Measurements from ENCODE around the gene MMP2.

DNA sequence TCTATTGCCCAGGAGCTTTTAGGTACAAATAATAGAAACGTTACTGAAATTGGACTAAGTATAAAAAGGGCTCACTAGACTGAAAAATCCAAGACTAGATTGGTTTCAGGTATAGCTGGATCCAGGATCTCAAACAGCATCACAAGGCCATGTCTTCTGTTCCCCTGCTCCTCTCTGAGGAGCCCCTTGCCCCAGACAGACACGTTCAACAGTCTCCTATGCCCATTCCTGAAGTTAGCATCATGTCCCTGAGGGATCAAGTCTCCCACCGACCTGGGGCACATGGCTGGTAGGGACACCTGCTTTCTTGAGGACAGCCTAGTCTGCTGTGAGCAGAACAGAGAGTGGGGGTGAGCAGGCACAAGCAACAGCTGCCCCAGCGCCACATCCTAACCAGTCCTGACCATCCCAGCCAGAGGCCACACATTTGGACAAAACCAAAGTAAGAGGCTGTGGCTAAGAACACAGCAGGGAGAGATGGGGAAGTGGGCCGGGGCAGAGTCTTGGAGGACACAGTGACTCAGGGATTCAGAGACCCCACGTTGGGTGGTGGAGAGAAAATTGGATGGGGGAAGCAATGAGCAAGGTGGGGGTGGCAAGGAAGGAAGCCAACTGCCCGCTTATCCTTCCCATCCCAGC, 10.5 kb upstream of the MMP2 start:
- TF ChIP-seq, protein P1, sequence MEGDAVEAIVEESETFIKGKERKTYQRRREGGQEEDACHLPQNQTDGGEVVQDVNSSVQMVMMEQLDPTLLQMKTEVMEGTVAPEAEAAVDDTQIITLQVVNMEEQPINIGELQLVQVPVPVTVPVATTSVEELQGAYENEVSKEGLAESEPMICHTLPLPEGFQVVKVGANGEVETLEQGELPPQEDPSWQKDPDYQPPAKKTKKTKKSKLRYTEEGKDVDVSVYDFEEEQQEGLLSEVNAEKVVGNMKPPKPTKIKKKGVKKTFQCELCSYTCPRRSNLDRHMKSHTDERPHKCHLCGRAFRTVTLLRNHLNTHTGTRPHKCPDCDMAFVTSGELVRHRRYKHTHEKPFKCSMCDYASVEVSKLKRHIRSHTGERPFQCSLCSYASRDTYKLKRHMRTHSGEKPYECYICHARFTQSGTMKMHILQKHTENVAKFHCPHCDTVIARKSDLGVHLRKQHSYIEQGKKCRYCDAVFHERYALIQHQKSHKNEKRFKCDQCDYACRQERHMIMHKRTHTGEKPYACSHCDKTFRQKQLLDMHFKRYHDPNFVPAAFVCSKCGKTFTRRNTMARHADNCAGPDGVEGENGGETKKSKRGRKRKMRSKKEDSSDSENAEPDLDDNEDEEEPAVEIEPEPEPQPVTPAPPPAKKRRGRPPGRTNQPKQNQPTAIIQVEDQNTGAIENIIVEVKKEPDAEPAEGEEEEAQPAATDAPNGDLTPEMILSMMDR (IDR thresholded peaks at IDR 0.05): no peak
- TF ChIP-seq POLR2A (IDR thresholded peaks at IDR 0.05) (no peak), EP300 (IDR thresholded peaks at IDR 0.05) (no peak)

Data from ovary (tissue), 3 donors.